SK-N-SH treated with all-trans-retinoic acid at 6 μM for 48 hours (cell line): ENCODE results near the gene YLPM1.

Experiments
- CSDC2 ChIP-seq: fragments of 250-450 bp; sonication (Bioruptor Pico); IDR thresholded peaks from 2 replicates; pipeline ENCODE4 v1.5.0; 2020; ENCODE audit warnings: mild to moderate bottlenecking, moderate library complexity
- POU6F1 ChIP-seq: fragments of 250-450 bp; sonication (Bioruptor Pico); IDR thresholded peaks from 2 replicates; pipeline ENCODE4 v1.8.0; 2021; ENCODE audit warnings: low read depth, mild to moderate bottlenecking, moderate library complexity, borderline replicate concordance
- SNAI2 ChIP-seq: fragments of 250-450 bp; sonication (Bioruptor Pico); IDR thresholded peaks from 2 replicates; pipeline ENCODE4 v1.5.0; 2020; ENCODE audit warnings: mild to moderate bottlenecking, moderate library complexity
- TCF4 ChIP-seq: fragments of 250-450 bp; sonication (Bioruptor Pico); IDR thresholded peaks from 2 replicates; pipeline ENCODE4 v1.8.0; 2021; ENCODE audit warnings: mild to moderate bottlenecking, moderate library complexity, borderline replicate concordance
- TF ChIP-seq, protein P1 (sequence below): fragments of 250-450 bp; sonication (Bioruptor Pico); IDR thresholded peaks from 2 replicates; pipeline ENCODE4 v1.8.0; 2020; ENCODE audit warnings: mild to moderate bottlenecking, moderate library complexity, borderline replicate concordance

DNA sequence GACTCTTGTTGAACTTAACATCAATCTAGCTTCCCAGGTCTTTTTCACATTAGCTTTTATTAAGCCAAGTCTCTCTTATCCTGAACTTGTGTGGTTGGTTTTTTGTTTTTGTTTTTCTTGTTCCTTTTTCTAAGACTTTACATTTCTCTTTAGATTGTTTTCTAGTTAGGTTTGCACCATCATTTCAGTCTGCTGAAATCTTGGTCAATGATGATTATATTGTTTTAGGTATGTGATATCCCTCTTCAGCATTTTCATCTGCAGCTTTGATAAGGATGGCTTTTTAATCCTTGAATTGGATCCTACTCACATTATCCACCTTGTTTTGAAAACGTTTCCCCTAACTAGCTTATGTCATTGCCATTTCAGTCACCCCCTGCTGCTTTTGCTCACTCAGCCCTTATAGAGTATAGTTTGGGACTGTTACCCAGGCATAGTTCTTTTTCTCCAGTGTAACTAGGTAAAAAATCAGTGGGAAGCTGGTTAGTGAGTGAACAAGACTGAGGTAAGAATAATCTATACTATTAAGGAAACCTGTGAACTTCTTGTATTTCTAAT lies 22.0 kb downstream of the YLPM1 start:
- TF ChIP-seq TCF4 (CRISPR knock-in tag) = no peak
- TF ChIP-seq CSDC2 (CRISPR knock-in tag) = no peak
- TF ChIP-seq, protein P1, sequence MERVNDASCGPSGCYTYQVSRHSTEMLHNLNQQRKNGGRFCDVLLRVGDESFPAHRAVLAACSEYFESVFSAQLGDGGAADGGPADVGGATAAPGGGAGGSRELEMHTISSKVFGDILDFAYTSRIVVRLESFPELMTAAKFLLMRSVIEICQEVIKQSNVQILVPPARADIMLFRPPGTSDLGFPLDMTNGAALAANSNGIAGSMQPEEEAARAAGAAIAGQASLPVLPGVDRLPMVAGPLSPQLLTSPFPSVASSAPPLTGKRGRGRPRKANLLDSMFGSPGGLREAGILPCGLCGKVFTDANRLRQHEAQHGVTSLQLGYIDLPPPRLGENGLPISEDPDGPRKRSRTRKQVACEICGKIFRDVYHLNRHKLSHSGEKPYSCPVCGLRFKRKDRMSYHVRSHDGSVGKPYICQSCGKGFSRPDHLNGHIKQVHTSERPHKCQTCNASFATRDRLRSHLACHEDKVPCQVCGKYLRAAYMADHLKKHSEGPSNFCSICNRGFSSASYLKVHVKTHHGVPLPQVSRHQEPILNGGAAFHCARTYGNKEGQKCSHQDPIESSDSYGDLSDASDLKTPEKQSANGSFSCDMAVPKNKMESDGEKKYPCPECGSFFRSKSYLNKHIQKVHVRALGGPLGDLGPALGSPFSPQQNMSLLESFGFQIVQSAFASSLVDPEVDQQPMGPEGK (CRISPR knock-in tag) = no peak
- TF ChIP-seq POU6F1 (CRISPR knock-in tag) = no peak
- no peak for TF ChIP-seq SNAI2 (CRISPR knock-in tag)
